IMR-90 (cell line): ENCODE measurements around the gene KLF2. TPM values are rescaled to one million over a fixed set of nuclear protein-coding genes. Genes with fewer than 3 reads are reported as not detected.

Experiments used
- ATAC-seq: fragments of 200-7000 bp; cut with Tn5 transposase; 2 replicates; pipeline ENCODE4 v1.9.1; 2020; ENCODE audit warnings: low read depth, mild to moderate bottlenecking, moderate library complexity
- BruUV-seq: library from RNA; stranded (reverse); fragments of 400-500 nt; replicated peaks from 2 replicates; lab custom pipeline; 2021; lab: Mats Ljungman, UMichigan
- CTCF ChIA-PET: fragments of 300-600 bp; formaldehyde crosslinking; extraction: SDS; loops from one replicate; lab custom pipeline; 2021; ENCODE audit warnings: antibody characterized with exemption; lab: Yijun Ruan, JAX
- POLR2A ChIA-PET: fragments of 300-600 bp; sonication (Branson Sonifier 250); formaldehyde crosslinking; loops from one replicate; lab custom pipeline; 2022; ENCODE audit warnings: antibody characterized with exemption; ENCODE audit not compliant: unreplicated experiment; lab: Charles Lee
- DNase-seq: peaks from one replicate; pipeline ENCODE4 v3.0.0; 2013
- H2AFZ ChIP-seq: replicated peaks from 2 replicates; pipeline ENCODE3; 2013; ENCODE audit warnings: low read length, mild to moderate bottlenecking; ENCODE audit not compliant: poor library complexity
- H2AK5ac ChIP-seq: 2 replicates; pipeline ENCODE4 v1.6.1; 2013; ENCODE audit warnings: low read depth, low read length, inconsistent platforms
- H2AK9ac ChIP-seq: replicated peaks from 2 replicates; pipeline ENCODE3; 2013; ENCODE audit warnings: mild to moderate bottlenecking, low read depth, low read length, moderate library complexity; ENCODE audit not compliant: poor library complexity
- H2BK120ac ChIP-seq: 2 replicates; pipeline ENCODE4 v1.6.1; 2013; ENCODE audit warnings: low read depth, low read length, inconsistent platforms
- H2BK15ac ChIP-seq: 3 replicates; pipeline ENCODE4 v1.6.1; 2013; ENCODE audit warnings: low read depth, low read length, inconsistent platforms
- H2BK20ac ChIP-seq: 2 replicates; pipeline ENCODE4 v1.6.1; 2013; ENCODE audit warnings: low read depth, mild to moderate bottlenecking, inconsistent platforms, low read length, moderate library complexity
- H2BK5ac ChIP-seq: 2 replicates; pipeline ENCODE4 v1.6.1; 2013; ENCODE audit warnings: mild to moderate bottlenecking, low read depth, low read length, inconsistent platforms; ENCODE audit not compliant: poor library complexity, severe bottlenecking
- H3K14ac ChIP-seq: replicated peaks from 2 replicates; pipeline ENCODE4 v1.6.1; 2013; ENCODE audit warnings: low read depth, low read length, inconsistent platforms
- H3K18ac ChIP-seq: 2 replicates; pipeline ENCODE4 v1.6.1; 2013; ENCODE audit warnings: low read depth, low read length, control low read depth
- H3K23ac ChIP-seq: 2 replicates; pipeline ENCODE4 v1.6.1; 2013; ENCODE audit warnings: low read depth, low read length, inconsistent platforms
- H3K27ac ChIP-seq: 2 replicates; pipeline ENCODE4 v1.5.1; 2013; ENCODE audit warnings: mild to moderate bottlenecking, control low read depth, low read length; ENCODE audit not compliant: insufficient read depth
- H3K27me3 ChIP-seq: 2 replicates; pipeline ENCODE4 v1.6.1; 2013; ENCODE audit warnings: low read length; ENCODE audit not compliant: control insufficient read depth, insufficient read depth
- H3K36me3 ChIP-seq: 2 replicates; pipeline ENCODE4 v1.6.1; 2013; ENCODE audit warnings: low read length, mixed read lengths; ENCODE audit not compliant: control insufficient read depth, insufficient read depth
- H3K4ac ChIP-seq: 2 replicates; pipeline ENCODE4 v1.6.1; 2013; ENCODE audit warnings: low read depth, low read length, inconsistent platforms
- H3K4me1 ChIP-seq: 2 replicates; pipeline ENCODE4 v1.6.1; 2013; ENCODE audit warnings: low read length, mixed read lengths; ENCODE audit not compliant: control insufficient read depth, insufficient read depth
- H3K4me2 ChIP-seq: 2 replicates; pipeline ENCODE4 v1.6.1; 2013; ENCODE audit warnings: low read depth, mild to moderate bottlenecking, control low read depth, low read length, moderate library complexity
- H3K4me3 ChIP-seq: 2 replicates; pipeline ENCODE4 v1.5.1; 2013; ENCODE audit warnings: low read depth, mild to moderate bottlenecking, control low read depth, low read length, moderate library complexity; ENCODE audit not compliant: insufficient read depth
- H3K56ac ChIP-seq: 2 replicates; pipeline ENCODE4 v1.6.1; 2013; ENCODE audit warnings: low read length, inconsistent platforms; ENCODE audit not compliant: insufficient read depth; ENCODE audit errors: extremely low read depth
- H3K79me1 ChIP-seq, 2 experiments: 2 replicates each; pipeline ENCODE4 v1.6.1; 2013; ENCODE audit warnings: low read length in 2 of 2, inconsistent platforms in 1 of 2, low read depth in 1 of 2
- H3K9ac ChIP-seq: 2 replicates; pipeline ENCODE4 v1.6.1; 2013; ENCODE audit warnings: low read depth, low read length, control low read depth
- H3K9me1 ChIP-seq: 2 replicates; pipeline ENCODE4 v1.6.1; 2013; ENCODE audit warnings: low read length, inconsistent platforms; ENCODE audit not compliant: insufficient read depth
- H3K9me3 ChIP-seq: 2 replicates; pipeline ENCODE4 v1.6.1; 2013; ENCODE audit warnings: low read length; ENCODE audit not compliant: control insufficient read depth, insufficient read depth
- H4K20me1 ChIP-seq: 2 replicates; pipeline ENCODE4 v1.6.1; 2013; ENCODE audit warnings: low read length, inconsistent platforms; ENCODE audit not compliant: insufficient read depth
- H4K5ac ChIP-seq: 2 replicates; pipeline ENCODE4 v1.6.1; 2013; ENCODE audit warnings: mild to moderate bottlenecking, low read depth, low read length, control low read depth
- H4K8ac ChIP-seq, 2 experiments: 2 replicates each; pipeline ENCODE4 v1.6.1; 2013; ENCODE audit warnings: low read depth in 2 of 2, low read length in 2 of 2, control low read depth in 1 of 2, inconsistent platforms in 1 of 2
- H4K91ac ChIP-seq: 2 replicates; pipeline ENCODE4 v1.6.1; 2013; ENCODE audit warnings: low read depth, low read length, inconsistent platforms; ENCODE audit not compliant: insufficient read depth
- CEBPB ChIP-seq: IDR thresholded peaks from 2 replicates; pipeline ENCODE4 v1.6.1; 2012; ENCODE audit warnings: low read depth, low read length, improper control_type of control experiment
- CHD1 ChIP-seq: IDR thresholded peaks from 2 replicates; pipeline ENCODE4 v1.6.1; 2012; ENCODE audit warnings: low read depth, low read length, improper control_type of control experiment
- FOS ChIP-seq: fragments of 150-350 bp; IDR thresholded peaks from 2 replicates; pipeline ENCODE4 v1.6.1; 2016; ENCODE audit warnings: low read depth, low read length
- MAFK ChIP-seq: IDR thresholded peaks from 2 replicates; pipeline ENCODE4 v1.6.1; 2012; ENCODE audit warnings: low read depth, low read length, improper control_type of control experiment
- MAZ ChIP-seq: IDR thresholded peaks from 2 replicates; pipeline ENCODE4 v1.6.1; 2012; ENCODE audit warnings: low read depth, mild to moderate bottlenecking, low read length, improper control_type of control experiment, moderate library complexity, borderline replicate concordance
- MXI1 ChIP-seq: IDR thresholded peaks from 2 replicates; pipeline ENCODE4 v1.6.1; 2012; ENCODE audit warnings: low read depth, mild to moderate bottlenecking, low read length, moderate library complexity, borderline replicate concordance
- NFE2L2 ChIP-seq: fragments of 150-350 bp; IDR thresholded peaks from 2 replicates; pipeline ENCODE4 v1.6.1; 2016; ENCODE audit warnings: low read depth, mild to moderate bottlenecking, low read length
- RAD21 ChIP-seq: IDR thresholded peaks from 2 replicates; pipeline ENCODE4 v1.6.1; 2012; ENCODE audit warnings: low read length, improper control_type of control experiment
- RCOR1 ChIP-seq: IDR thresholded peaks from 2 replicates; pipeline ENCODE4 v1.6.1; 2012; ENCODE audit warnings: mild to moderate bottlenecking, low read length, improper control_type of control experiment; ENCODE audit not compliant: insufficient replicate concordance
- RFX5 ChIP-seq: IDR thresholded peaks from 2 replicates; pipeline ENCODE4 v1.8.0; 2012; ENCODE audit warnings: low read depth, mild to moderate bottlenecking, low read length, moderate library complexity
- SMC3 ChIP-seq: fragments of 150-350 bp; IDR thresholded peaks from 2 replicates; pipeline ENCODE4 v1.6.1; 2016; ENCODE audit warnings: low read depth, mild to moderate bottlenecking, antibody characterized with exemption, low read length, moderate library complexity
- WGBS, 2 experiments: methylation state at CpG; one replicate each; pipeline versions ENCODE4 v1.1.5 to v1.1.7; 2013; ENCODE audit warnings: missing lambda C conversion rate in 2 of 2; ENCODE audit not compliant: insufficient read length in 1 of 2; ENCODE audit errors: extremely low coverage in 2 of 2; 5-methylcytosine and 5-hydroxymethylcytosine counted together
- dilution Hi-C: fragments of 300-500 bp; cut with HindIII; formaldehyde crosslinking; loops from one replicate; pipeline ENCODE4 v1.14.3; 2018; ENCODE audit warnings: low sequenced_read_pairs; ENCODE audit not compliant: unreplicated experiment
- in situ Hi-C: fragments of 300-500 bp; cut with MboI; formaldehyde crosslinking; loops from 3 replicates; pipeline ENCODE4 v1.14.3; 2019; ENCODE audit warnings: low sequenced_read_pairs, inconsistent platforms, mixed read lengths
- intact Hi-C: fragments of 100-400 bp; cut with micrococcal nuclease; formaldehyde crosslinking; loops from 2 replicates; pipeline ENCODE4 v1.10.0; 2022
- polyA plus RNA-seq, 3 experiments: library from polyadenylated mRNA; depleted of rRNA; stranded (reverse); fragments of >200 nt; gene quantifications; 2 replicates each; pipeline ENCODE4 v1.2.3, GENCODE V29; 2012; ENCODE audit warnings: low replicate concordance in 1 of 3
- total RNA-seq: library from RNA; depleted of rRNA; stranded (reverse); fragments of >200 nt; gene quantifications from 2 replicates; pipeline ENCODE4 v1.2.3, GENCODE V29; 2012
- TF ChIP-seq, protein P1 (sequence below): fragments of 150-350 bp; IDR thresholded peaks from 2 replicates; pipeline ENCODE4 v1.6.1; 2017; ENCODE audit warnings: mild to moderate bottlenecking, antibody characterized with exemption, low read length, low read depth
- TF ChIP-seq, protein P2 (sequence below): conservative IDR thresholded peaks from 2 replicates; pipeline ENCODE4 v1.5.1; 2012; ENCODE audit warnings: mild to moderate bottlenecking, low read depth, low read length, improper control_type of control experiment
- TF ChIP-seq, protein P3 (sequence below): fragments of 150-350 bp; IDR thresholded peaks from 2 replicates; pipeline ENCODE4 v1.6.1; 2016; ENCODE audit warnings: low read depth, mild to moderate bottlenecking, low read length, moderate library complexity, borderline replicate concordance

The KLF2 gene
- total and polyA plus RNA-seq, 2 of the 4 experiments (the other 2 are of a cell fraction) = 1.1 to 34.4 TPM

DNA sequence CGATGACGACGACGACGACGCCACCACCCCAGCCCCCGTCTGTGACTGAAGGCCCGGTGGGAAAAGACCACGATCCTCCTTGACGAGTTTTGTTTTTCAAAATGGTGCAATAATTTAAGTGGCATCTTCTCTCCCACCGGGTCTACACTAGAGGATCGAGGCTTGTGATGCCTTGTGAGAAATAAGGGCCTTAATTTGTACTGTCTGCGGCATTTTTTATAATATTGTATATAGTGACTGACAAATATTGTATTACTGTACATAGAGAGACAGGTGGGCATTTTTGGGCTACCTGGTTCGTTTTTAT lies 2.5 kb downstream of the KLF2 start:
- H2AFZ ChIP-seq = no peak overlapping the region
- CTCF ChIA-PET = no interaction called here
- H4K5ac ChIP-seq = no peak overlapping the region
- no peak overlapping the region; the same call in 1 of the 2 replicates for H3K4me2 ChIP-seq
- H3K9me3 ChIP-seq = no peaks in the 10 kb centered on the region
- 63% methylated on average over 7 of the region's 14 CpGs; no CpG with 5 or more reads in 1 of the 2 experiments for WGBS, 2 experiments
- ATAC-seq = no peak
- no peak overlapping the region for H3K4me3 ChIP-seq
- peaks cover 42% of the 10 kb centered on the region for H4K20me1 ChIP-seq
- peaks cover 2 to 35% of the 10 kb centered on the region in 2 experiments; a peak in 3 of 4 replicates for H3K79me1 ChIP-seq
- peaks cover 3% of the 10 kb centered on the region; the same call in 1 of the 2 replicates for H3K9me1 ChIP-seq
- BruUV-seq = no TSS peak
- H4K91ac ChIP-seq = no peak overlapping the region
- no peak overlapping the region for H4K8ac ChIP-seq
- H3K18ac ChIP-seq = no peak overlapping the region
- H3K4me1 ChIP-seq = peaks cover 19% of the 10 kb centered on the region
- H2BK120ac ChIP-seq = no peak overlapping the region
- DNase-seq = no peak
- intact Hi-C loops = no loop called here
- no peaks in the 10 kb centered on the region for H3K27me3 ChIP-seq
- H2AK5ac ChIP-seq = no peak overlapping the region
- no peak overlapping the region for H3K23ac ChIP-seq
- H2BK5ac ChIP-seq = no peak overlapping the region
- H3K14ac ChIP-seq = no peak overlapping the region
- no peak overlapping the region for H2AK9ac ChIP-seq
- in situ Hi-C loops = no loop called here
- dilution Hi-C loops = no loop called here
- H3K56ac ChIP-seq = no peak overlapping the region
- no peak overlapping the region for H2BK15ac ChIP-seq
- TF ChIP-seq MAZ = no peak
- TF ChIP-seq FOS = no peak
- no peak for TF ChIP-seq SMC3
- TF ChIP-seq, protein P1, sequence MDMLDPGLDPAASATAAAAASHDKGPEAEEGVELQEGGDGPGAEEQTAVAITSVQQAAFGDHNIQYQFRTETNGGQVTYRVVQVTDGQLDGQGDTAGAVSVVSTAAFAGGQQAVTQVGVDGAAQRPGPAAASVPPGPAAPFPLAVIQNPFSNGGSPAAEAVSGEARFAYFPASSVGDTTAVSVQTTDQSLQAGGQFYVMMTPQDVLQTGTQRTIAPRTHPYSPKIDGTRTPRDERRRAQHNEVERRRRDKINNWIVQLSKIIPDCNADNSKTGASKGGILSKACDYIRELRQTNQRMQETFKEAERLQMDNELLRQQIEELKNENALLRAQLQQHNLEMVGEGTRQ = no peak; the same call in 1 of the 2 replicates
- TF ChIP-seq RFX5 = no peak
- TF ChIP-seq, protein P2, sequence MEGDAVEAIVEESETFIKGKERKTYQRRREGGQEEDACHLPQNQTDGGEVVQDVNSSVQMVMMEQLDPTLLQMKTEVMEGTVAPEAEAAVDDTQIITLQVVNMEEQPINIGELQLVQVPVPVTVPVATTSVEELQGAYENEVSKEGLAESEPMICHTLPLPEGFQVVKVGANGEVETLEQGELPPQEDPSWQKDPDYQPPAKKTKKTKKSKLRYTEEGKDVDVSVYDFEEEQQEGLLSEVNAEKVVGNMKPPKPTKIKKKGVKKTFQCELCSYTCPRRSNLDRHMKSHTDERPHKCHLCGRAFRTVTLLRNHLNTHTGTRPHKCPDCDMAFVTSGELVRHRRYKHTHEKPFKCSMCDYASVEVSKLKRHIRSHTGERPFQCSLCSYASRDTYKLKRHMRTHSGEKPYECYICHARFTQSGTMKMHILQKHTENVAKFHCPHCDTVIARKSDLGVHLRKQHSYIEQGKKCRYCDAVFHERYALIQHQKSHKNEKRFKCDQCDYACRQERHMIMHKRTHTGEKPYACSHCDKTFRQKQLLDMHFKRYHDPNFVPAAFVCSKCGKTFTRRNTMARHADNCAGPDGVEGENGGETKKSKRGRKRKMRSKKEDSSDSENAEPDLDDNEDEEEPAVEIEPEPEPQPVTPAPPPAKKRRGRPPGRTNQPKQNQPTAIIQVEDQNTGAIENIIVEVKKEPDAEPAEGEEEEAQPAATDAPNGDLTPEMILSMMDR = no peak
- no peak for TF ChIP-seq RCOR1
- TF ChIP-seq MXI1 = no peak
- no peak for TF ChIP-seq NFE2L2
- no peak for TF ChIP-seq CHD1
- no peak for TF ChIP-seq CEBPB
- TF ChIP-seq MAFK = no peak
- no peak for TF ChIP-seq RAD21
- TF ChIP-seq, protein P3, sequence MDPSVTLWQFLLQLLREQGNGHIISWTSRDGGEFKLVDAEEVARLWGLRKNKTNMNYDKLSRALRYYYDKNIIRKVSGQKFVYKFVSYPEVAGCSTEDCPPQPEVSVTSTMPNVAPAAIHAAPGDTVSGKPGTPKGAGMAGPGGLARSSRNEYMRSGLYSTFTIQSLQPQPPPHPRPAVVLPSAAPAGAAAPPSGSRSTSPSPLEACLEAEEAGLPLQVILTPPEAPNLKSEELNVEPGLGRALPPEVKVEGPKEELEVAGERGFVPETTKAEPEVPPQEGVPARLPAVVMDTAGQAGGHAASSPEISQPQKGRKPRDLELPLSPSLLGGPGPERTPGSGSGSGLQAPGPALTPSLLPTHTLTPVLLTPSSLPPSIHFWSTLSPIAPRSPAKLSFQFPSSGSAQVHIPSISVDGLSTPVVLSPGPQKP = no peak
- H3K4ac ChIP-seq = no peak overlapping the region
- POLR2A ChIA-PET = no interaction called here
- H2BK20ac ChIP-seq = no peak overlapping the region
- peaks cover 12% of the 10 kb centered on the region for H3K36me3 ChIP-seq
- H3K27ac ChIP-seq = no peak overlapping the region
- no peak overlapping the region for H3K9ac ChIP-seq
